ENCODE data around the gene NGDN.

Gene NGDN

GRCh38 chr14:23523229-23524016, 53.9 kb downstream of the NGDN start:
- DNase-seq = no peak

- no peak for DNase-seq
Observed at GRCh38 chr14:23524954-23525353, 55.5 kb downstream of the NGDN start.

DNA sequence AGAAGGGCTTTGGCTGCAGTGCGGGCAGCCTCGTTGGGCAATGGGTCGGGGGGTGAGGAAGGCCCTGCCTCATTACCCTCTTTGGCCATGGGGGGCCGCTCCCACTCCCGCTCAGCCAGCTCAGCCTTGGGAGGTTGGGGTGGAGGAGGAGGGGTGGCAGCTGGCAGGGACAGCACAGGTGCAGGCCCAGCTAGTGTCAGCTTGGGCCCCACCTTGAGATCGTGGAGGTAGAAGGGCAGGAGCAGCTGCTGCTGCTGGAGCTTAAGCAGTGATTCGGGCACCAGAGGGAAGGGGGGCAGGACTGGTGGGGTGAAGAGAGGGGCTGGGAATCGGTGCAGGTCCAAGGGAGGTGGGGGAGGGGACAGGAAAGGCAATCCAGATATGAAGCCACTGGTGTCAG, 56.1 kb downstream of the NGDN start:
- peak; percentile 50 for DNase-seq

Data from NCI-H2171 (cell line).